NCI-H524 treated with DMSO at 0.1 percent for 48 hours (cell line): Measurements from ENCODE around the gene ARSB.
A peak's percentile ranks its signal among the peaks of the same experiment; 100 is the strongest.

Source experiments
- DNase-seq: peaks from one replicate; lab custom pipeline; 2025; lab: John Stamatoyannopoulos, UW

The ARSB gene

GRCh38 chr5:78985116-78985724 lies at the start of gene ARSB:
Gene ARSB (minus strand): TSS chr5:78985310. CDS start chr5:78985248, 62 bp downstream.
- DNase-seq: no peak

DNA sequence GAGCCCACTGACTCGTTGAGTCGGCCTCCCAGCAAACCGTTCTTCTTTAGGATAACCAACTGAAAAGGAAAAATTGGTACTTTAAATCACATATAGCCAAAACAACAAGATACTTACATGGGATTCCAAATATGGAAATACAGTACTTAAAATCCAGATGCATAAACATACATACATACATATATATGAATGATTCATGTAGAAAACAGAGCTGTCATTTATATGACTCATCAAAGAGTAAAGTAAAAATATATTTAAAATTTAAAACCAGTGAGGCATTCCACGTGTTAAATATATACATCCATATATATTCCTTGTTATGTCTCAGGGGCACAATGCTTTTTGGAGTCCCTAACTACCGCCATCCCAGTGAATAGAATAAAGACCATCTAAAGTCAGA lies 47.7 kb upstream of the ARSB start:
- no peak for DNase-seq

GRCh38 chr5:79032031-79032695 lies 47.1 kb upstream of the ARSB start:
- no peak for DNase-seq

- DNase-seq: no peak
Observed at GRCh38 chr5:79031485-79031867, 46.4 kb upstream of the ARSB start.

- DNase-seq: no peak
Observed at GRCh38 chr5:79030663-79031484, 45.8 kb upstream of the ARSB start.

- no peak for DNase-seq
Observed at GRCh38 chr5:79025054-79025472, 40.0 kb upstream of the ARSB start.

DNA sequence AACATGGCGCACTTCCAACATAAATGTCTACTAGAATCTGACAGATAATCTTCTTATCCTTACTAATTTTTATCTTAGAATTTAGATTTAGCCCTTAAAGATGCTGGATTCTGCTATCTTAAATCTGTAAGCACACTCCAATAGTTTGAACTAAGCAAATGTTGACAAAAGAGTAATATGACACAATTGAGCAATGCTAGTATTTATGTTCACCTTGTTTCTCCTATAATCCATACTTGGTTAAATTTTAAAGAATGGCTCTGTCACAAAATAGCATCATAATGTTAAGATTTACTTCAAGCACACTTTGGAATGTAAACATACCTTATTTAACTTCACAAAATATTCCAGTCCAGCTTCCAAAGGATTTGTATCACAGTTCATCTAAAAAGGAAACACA lies 38.8 kb upstream of the ARSB start:
- no peak for DNase-seq

- no peak for DNase-seq
Observed at GRCh38 chr5:79023348-79023747, 38.2 kb upstream of the ARSB start.

- DNase-seq: peak; percentile 33
Observed at GRCh38 chr5:79022771-79023170, 37.7 kb upstream of the ARSB start.

- DNase-seq: no peak
Observed at GRCh38 chr5:79021753-79022152, 36.6 kb upstream of the ARSB start.

- DNase-seq: no peak
Observed at GRCh38 chr5:79020861-79021561, 35.9 kb upstream of the ARSB start.

- DNase-seq: no peak
Observed at GRCh38 chr5:79014631-79015030, 29.5 kb upstream of the ARSB start.

DNA sequence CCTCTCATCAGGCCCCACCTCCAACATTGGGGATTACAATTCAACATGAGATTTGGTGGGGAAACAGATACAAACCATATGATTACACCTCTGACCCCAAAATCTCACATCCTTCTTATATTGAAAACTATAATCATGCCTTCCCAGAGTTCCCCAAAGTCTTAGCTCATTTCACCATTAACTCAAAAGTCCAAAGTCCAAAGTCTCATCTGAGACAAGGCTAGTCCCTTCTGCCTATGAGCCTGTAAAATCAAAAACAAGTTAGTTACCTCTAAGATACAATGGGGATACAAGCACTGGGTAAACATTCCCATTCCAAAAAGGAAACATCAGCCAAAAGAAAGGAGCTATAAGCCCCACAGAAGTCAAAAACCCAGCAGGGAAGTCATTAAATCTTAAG lies 26.8 kb upstream of the ARSB start:
- DNase-seq: no peak

DNA sequence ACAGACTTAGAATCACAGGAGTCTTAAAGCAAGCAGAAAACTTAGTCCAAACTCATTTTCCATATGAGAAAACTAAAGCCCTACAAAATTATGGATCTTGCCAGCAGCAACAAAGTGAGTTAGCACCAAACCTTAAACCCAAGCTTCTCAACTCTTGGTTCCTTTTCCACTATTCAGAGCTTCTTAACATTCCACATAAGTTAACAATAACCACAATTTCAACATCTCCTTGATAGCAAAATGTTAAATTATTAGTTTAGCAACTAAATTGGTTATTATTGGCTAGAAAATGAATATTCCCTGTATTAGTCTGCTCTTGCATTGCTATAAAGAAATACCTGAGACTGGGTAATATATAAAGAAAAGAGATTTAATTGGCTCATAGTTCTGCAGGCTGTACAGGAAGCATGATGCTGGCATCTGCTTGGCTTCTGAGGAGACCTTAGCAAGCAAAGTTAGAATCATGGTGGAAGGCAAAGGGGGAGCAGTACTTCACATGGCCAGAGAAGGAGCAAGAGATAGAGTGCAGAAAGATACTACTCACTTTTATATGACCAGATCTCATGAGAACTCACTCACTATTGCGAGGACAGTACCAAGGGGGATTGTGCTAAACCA lies 26.2 kb upstream of the ARSB start:
- no peak for DNase-seq

GRCh38 chr5:79008362-79008761 lies 23.3 kb upstream of the ARSB start:
- DNase-seq: no peak

DNA sequence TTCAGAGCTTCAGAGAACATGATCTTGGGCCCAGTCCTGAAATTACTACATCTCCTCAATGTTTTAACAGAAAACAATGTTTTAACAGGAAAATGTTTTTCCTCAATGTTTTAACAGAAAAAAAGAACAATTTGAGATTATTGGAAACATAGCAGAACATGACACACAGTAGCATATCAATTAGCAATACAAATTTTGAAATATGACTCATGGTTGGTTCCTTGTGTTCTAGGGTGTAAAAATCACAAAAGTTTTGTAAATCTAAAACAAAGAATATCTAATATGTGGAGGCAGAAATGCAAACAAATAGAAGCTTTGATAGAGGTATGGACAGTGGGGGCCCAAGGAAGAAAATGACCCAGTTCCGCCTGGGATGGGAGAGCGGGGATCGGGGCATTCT lies 22.8 kb upstream of the ARSB start:
- no peak for DNase-seq

- DNase-seq: no peak
Observed at GRCh38 chr5:79005936-79006631, 21.0 kb upstream of the ARSB start.

- DNase-seq: no peak
Observed at GRCh38 chr5:79005151-79005550, 20.0 kb upstream of the ARSB start.

GRCh38 chr5:79002374-79002773 lies 17.3 kb upstream of the ARSB start:
- no peak for DNase-seq

DNA sequence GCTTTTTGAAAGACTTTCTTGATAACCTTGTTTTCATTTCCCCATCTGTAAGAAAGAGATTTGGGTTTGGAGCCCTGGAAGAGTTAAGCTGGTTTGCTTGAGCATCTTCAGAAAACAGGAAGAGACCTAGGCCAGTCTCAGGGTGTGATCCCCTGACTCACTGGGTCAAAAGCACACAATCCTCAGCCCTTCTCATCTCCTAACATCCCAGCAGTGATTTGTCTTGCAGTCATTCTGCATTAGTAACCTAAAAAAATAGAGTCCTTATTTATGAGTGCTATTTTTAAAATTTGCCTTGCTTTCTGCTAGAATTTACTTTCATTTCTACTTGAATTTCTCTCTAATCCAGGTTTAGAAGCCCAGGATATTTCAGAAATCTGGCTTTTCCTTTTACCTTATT lies 16.4 kb upstream of the ARSB start:
- DNase-seq: no peak

DNA sequence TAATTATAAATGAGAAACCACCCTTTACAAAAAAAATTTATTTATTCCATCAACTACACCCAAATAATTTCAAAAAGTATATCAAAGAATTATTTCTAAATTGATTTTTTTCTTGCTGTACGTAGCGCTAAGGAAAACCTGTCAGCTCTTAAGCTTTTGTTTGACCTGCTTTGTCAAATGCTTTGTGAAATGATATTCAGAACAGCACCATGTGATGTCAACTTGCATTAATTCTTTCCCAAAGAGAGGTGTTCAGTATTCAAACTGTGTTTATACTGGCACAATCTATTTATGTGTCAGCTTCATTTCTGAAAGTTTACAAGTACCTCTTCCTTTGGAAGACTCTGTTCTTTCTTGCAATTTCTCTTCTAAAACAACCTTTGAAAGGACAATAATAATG lies 12.0 kb upstream of the ARSB start:
- DNase-seq: no peak
